ENCODE results near the gene SERPINA9.
"Not testable (repeated sequence)": the region's sequence is repeated elsewhere in the genome, so short reads cannot be mapped to it uniquely, and the experiment has no call there.

The SERPINA9 gene

GRCh38 chr14:94476023-94476422, at the start of gene SERPINA9:
TSS of gene SERPINA9 (minus strand) at chr14:94476197. CDS start at chr14:94469840, 6,357 bp downstream.
- DNase-seq (ENCODE audit: low read depth in 2 of 2): no peak

GRCh38 chr14:94524093-94524492, 48.1 kb upstream of the SERPINA9 start:
- no peak for DNase-seq (ENCODE audit: low read depth in 2 of 2)

- DNase-seq (ENCODE audit: low read depth in 2 of 2): no peak
Observed at GRCh38 chr14:94523265-94523664, 47.3 kb upstream of the SERPINA9 start.

GRCh38 chr14:94522115-94522724, 46.2 kb upstream of the SERPINA9 start:
- no peak for DNase-seq (ENCODE audit: low read depth in 2 of 2)

- no peak for DNase-seq (ENCODE audit: low read depth in 2 of 2)
Observed at GRCh38 chr14:94521375-94522114, 45.5 kb upstream of the SERPINA9 start.

- no peak for DNase-seq (ENCODE audit: low read depth in 2 of 2)
Observed at GRCh38 chr14:94517641-94518257, 41.8 kb upstream of the SERPINA9 start.

- no peak for DNase-seq (ENCODE audit: low read depth in 2 of 2)
Observed at GRCh38 chr14:94517248-94517640, 41.2 kb upstream of the SERPINA9 start.

GRCh38 chr14:94515856-94516255, 39.9 kb upstream of the SERPINA9 start:
- no peak for DNase-seq (ENCODE audit: low read depth in 2 of 2)

GRCh38 chr14:94515426-94515825, 39.4 kb upstream of the SERPINA9 start:
- no peak for DNase-seq (ENCODE audit: low read depth in 2 of 2)

- no peak for DNase-seq (ENCODE audit: low read depth in 2 of 2)
Observed at GRCh38 chr14:94514351-94514750, 38.4 kb upstream of the SERPINA9 start.

GRCh38 chr14:94510481-94510880, 34.5 kb upstream of the SERPINA9 start:
- not testable (repeated sequence) for DNase-seq (ENCODE audit: low read depth in 2 of 2)

GRCh38 chr14:94509356-94509755, 33.4 kb upstream of the SERPINA9 start, which contains the start of gene SERPINA12:
TSS of gene SERPINA12 (minus strand) at chr14:94509469. CDS start at chr14:94498397, 11,072 bp downstream.
- DNase-seq (ENCODE audit: low read depth in 2 of 2): no peak

- no peak for DNase-seq (ENCODE audit: low read depth in 2 of 2)
Observed at GRCh38 chr14:94505641-94506040, 29.6 kb upstream of the SERPINA9 start.

- no peak for DNase-seq (ENCODE audit: low read depth in 2 of 2)
Observed at GRCh38 chr14:94505206-94505605, 29.2 kb upstream of the SERPINA9 start.

- no peak for DNase-seq (ENCODE audit: low read depth in 2 of 2)
Observed at GRCh38 chr14:94501588-94502516, 25.9 kb upstream of the SERPINA9 start.

GRCh38 chr14:94500264-94500663, 24.3 kb upstream of the SERPINA9 start:
- DNase-seq (ENCODE audit: low read depth in 2 of 2): no peak

GRCh38 chr14:94499673-94500072, 23.7 kb upstream of the SERPINA9 start:
- no peak for DNase-seq (ENCODE audit: low read depth in 2 of 2)

- DNase-seq (ENCODE audit: low read depth in 2 of 2): no peak
Observed at GRCh38 chr14:94498215-94498614, 22.2 kb upstream of the SERPINA9 start.

GRCh38 chr14:94494085-94494484, 18.1 kb upstream of the SERPINA9 start:
- DNase-seq (ENCODE audit: low read depth in 2 of 2): no peak

- DNase-seq (ENCODE audit: low read depth in 2 of 2): no peak
Observed at GRCh38 chr14:94491511-94491910, 15.5 kb upstream of the SERPINA9 start.

- no peak for DNase-seq (ENCODE audit: low read depth in 2 of 2)
Observed at GRCh38 chr14:94489336-94489735, 13.3 kb upstream of the SERPINA9 start.

GRCh38 chr14:94486883-94487282, 10.9 kb upstream of the SERPINA9 start:
- no peak for DNase-seq (ENCODE audit: low read depth in 2 of 2)

Measured in stimulated activated CD8-positive, alpha-beta memory T cell treated with anti-CD3 and anti-CD28 coated beads, Interleukin-7, amount 100 ng/mL, for 1 hour (primary cell).